A549 (cell line): Measurements from ENCODE around the gene PIP5K1A.

ENCODE experiments used
- BHLHE40 ChIP-seq: IDR thresholded peaks from 2 replicates; pipeline ENCODE4 v1.6.1; 2012; ENCODE audit warnings: low read depth, low read length, inconsistent platforms
- CEBPB ChIP-seq, 2 experiments: fragments of >200 bp in 1 of 2; sonication (Bioruptor Twin) in 1 of 2; formaldehyde crosslinking in 1 of 2; IDR thresholded peaks; 2 replicates each; pipeline ENCODE4 v1.6.1; 2012 to 2016
- CHD2 ChIP-seq: fragments of 150-350 bp; IDR thresholded peaks from 2 replicates; pipeline ENCODE4 v1.6.1; 2014; ENCODE audit warnings: low read length; ENCODE audit not compliant: partially characterized antibody
- CTCF ChIP-seq: fragments of >200 bp; sonication (Bioruptor Twin); formaldehyde crosslinking; IDR thresholded peaks from 3 replicates; pipeline ENCODE4 v1.5.1; 2016
- EP300 ChIP-seq, 2 experiments: fragments of >200 bp; sonication (Bioruptor Twin); formaldehyde crosslinking; IDR thresholded peaks; 2 replicates in 1 of 2; 3 replicates in 1 of 2; pipeline ENCODE4 v1.6.1; 2016 to 2017
- FOSB ChIP-seq: fragments of 250-450 bp; sonication (Bioruptor Pico); IDR thresholded peaks from 2 replicates; pipeline ENCODE4 v1.5.0; 2020; ENCODE audit warnings: mild to moderate bottlenecking, moderate library complexity
- JUN ChIP-seq, 2 experiments: fragments of >200 bp; sonication (Bioruptor Twin); formaldehyde crosslinking; IDR thresholded peaks; 2 replicates in 1 of 2; 3 replicates in 1 of 2; pipeline ENCODE4 v1.6.1; 2016 to 2017
- KDM1A ChIP-seq: fragments of 200-600 bp; sonication (generic); IDR thresholded peaks from 2 replicates; pipeline ENCODE4 v1.6.1; 2016; ENCODE audit warnings: low read depth, mild to moderate bottlenecking
- KDM5A ChIP-seq: fragments of 200-600 bp; sonication (generic); IDR thresholded peaks from 2 replicates; pipeline ENCODE4 v1.6.1; 2016; ENCODE audit warnings: antibody characterized with exemption, mild to moderate bottlenecking
- MAX ChIP-seq: IDR thresholded peaks from 2 replicates; pipeline ENCODE4 v1.6.1; 2012
- POLR2A ChIP-seq: IDR thresholded peaks from 2 replicates; pipeline ENCODE4 v1.6.1; 2012; ENCODE audit warnings: mild to moderate bottlenecking, low read length
- REST ChIP-seq: fragments of 200-600 bp; sonication (generic); IDR thresholded peaks from 2 replicates; pipeline ENCODE4 v1.6.1; 2016; ENCODE audit warnings: antibody characterized with exemption, mild to moderate bottlenecking, moderate library complexity
- RFX5 ChIP-seq: fragments of 450-650 bp; IDR thresholded peaks from 2 replicates; pipeline ENCODE4 v1.7.1; 2014; ENCODE audit warnings: antibody characterized with exemption, mild to moderate bottlenecking, moderate library complexity
- TF ChIP-seq, protein P1 (sequence below): IDR thresholded peaks from 2 replicates; pipeline ENCODE4 v1.6.1; 2012

DNA sequence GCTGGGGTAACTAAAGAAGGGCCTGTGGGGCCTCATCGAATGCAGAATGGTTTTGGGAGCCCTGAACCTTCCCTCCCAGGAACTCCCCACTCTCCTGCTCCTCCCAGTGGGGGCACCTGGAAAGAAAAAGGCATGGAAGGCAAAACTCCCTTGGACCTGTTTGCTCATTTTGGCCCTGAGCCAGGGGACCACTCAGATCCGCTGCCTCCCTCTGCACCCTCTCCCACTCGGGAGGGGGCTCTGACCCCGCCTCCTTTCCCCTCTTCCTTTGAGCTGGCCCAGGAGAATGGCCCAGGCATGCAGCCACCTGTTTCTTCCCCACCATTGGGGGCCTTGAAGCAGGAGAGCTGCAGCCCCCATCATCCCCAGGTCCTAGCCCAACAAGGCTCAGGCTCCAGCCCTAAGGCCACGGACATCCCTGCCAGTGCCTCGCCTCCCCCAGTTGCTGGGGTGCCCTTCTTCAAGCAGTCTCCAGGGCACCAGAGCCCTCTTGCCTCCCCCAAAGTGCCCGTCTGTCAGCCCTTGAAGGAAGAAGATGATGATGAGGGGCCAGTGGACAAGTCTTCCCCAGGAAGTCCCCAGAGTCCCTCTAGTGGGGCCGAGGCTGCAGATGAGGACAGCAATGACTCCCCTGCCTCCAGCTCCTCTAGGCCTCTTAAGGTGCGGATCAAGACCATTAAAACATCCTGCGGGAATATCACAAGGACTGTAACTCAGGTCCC lies 88.4 kb downstream of the PIP5K1A start:
- TF ChIP-seq, protein P1, sequence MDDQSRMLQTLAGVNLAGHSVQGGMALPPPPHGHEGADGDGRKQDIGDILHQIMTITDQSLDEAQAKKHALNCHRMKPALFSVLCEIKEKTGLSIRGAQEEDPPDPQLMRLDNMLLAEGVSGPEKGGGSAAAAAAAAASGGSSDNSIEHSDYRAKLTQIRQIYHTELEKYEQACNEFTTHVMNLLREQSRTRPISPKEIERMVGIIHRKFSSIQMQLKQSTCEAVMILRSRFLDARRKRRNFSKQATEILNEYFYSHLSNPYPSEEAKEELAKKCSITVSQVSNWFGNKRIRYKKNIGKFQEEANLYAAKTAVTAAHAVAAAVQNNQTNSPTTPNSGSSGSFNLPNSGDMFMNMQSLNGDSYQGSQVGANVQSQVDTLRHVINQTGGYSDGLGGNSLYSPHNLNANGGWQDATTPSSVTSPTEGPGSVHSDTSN: no peak
- TF ChIP-seq RFX5 (no peak), CTCF (no peak), POLR2A (no peak), KDM1A (no peak), MAX (no peak), BHLHE40 (no peak), JUN (IDR thresholded peaks at IDR 0.05) (no peak), FOSB (CRISPR knock-in tag) (no peak), CHD2 (no peak), REST (no peak), CEBPB (IDR thresholded peaks at IDR 0.05) (no peak), KDM5A (no peak), EP300 (IDR thresholded peaks at IDR 0.05) (no peak)
